HepG2 (cell line): ENCODE data around the gene TMPRSS7.

Source experiments
- HIVEP1 ChIP-seq: sonication (generic); formaldehyde crosslinking; IDR thresholded peaks from 2 replicates; pipeline ENCODE4 v1.4.0; 2020; ENCODE audit warnings: mild to moderate bottlenecking, missing genetic modification reagents
- PHF8 ChIP-seq: sonication (generic); formaldehyde crosslinking; IDR thresholded peaks from 2 replicates; pipeline ENCODE4 v1.5.0; 2020; ENCODE audit warnings: missing genetic modification reagents
- ZNF256 ChIP-seq: sonication (generic); formaldehyde crosslinking; conservative IDR thresholded peaks from 2 replicates; pipeline ENCODE4 v1.4.0; 2020; ENCODE audit warnings: missing genetic modification reagents

DNA sequence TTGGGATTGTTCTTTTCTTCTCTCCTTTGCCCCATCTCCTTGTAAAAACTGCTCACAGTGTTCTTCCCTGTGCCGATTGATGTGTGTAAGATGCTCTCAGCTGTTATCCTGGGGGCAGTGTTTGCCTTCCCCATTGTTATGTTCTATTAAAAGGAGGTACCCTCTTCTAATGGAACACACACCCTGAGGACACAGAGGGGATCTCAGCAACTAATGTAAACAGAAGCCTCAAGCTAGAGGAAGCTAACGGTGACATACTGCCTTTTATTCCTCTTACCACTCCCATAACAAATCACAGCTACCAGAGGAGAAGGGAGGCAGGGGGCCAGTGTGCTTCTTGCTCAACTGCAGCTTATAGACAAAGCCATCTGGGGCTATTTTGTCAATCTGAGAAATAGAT lies 33.6 kb upstream of the TMPRSS7 start:
- TF ChIP-seq ZNF256 (no peak), PHF8 (CRISPR knock-in tag) (no peak), HIVEP1 (no peak)
